ENCODE measurements around the gene GRM8.

GRM8 gene

DNA sequence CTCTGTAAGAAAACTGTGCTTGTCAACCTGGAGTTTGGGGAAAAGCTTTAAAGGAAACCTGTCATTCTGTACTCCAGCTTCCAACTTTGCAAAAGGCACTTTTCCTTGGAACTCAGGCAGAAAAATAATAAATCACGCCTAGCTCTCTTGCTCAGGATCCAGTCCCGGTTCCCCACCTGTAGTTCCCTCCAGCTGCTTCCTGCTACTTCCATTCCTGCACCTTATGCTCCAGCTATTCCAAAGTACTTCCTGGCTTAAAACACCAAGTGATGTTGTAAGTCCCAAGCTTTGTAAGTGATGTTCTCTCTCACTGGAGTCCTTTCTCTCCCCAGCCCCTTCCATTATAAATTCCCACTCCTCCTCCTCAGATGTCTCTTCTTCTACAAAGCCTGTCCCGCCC lies 98.6 kb downstream of the GRM8 start:
- TF ChIP-seq FOXP2 (optimal IDR thresholded peaks at IDR 0.05; ENCODE audit: borderline replicate concordance, extremely low read depth, extremely low read length, insufficient read depth), result no peak
- no peak for TF ChIP-seq POLR2AphosphoS5 (IDR thresholded peaks at IDR 0.05; ENCODE audit: low read depth, low read length)
- no peak for TF ChIP-seq REST (IDR thresholded peaks at IDR 0.05; ENCODE audit: insufficient read depth in 1 of 2, low read depth in 2 of 2, low read length in 2 of 2)
- TF ChIP-seq SIN3A (IDR thresholded peaks at IDR 0.05; ENCODE audit: borderline replicate concordance, insufficient read depth, low read length), result no peak

GRCh38 chr7:127153315-127153714 lies 99.4 kb downstream of the GRM8 start:
- TF ChIP-seq TAF1 (IDR thresholded peaks at IDR 0.05; ENCODE audit: borderline replicate concordance, insufficient read depth, low read length), result no peak
- no peak for TF ChIP-seq POLR2AphosphoS5 (IDR thresholded peaks at IDR 0.05; ENCODE audit: low read depth, low read length)
- no peak for TF ChIP-seq REST (IDR thresholded peaks at IDR 0.05; ENCODE audit: insufficient read depth in 1 of 2, low read depth in 2 of 2, low read length in 2 of 2)
- no peak for TF ChIP-seq FOXP2 (optimal IDR thresholded peaks at IDR 0.05; ENCODE audit: borderline replicate concordance, extremely low read depth, extremely low read length, insufficient read depth)
- no peak for TF ChIP-seq SIN3A (IDR thresholded peaks at IDR 0.05; ENCODE audit: borderline replicate concordance, insufficient read depth, low read length)

- TF ChIP-seq FOXP2 (optimal IDR thresholded peaks at IDR 0.05; ENCODE audit: borderline replicate concordance, extremely low read depth, extremely low read length, insufficient read depth), result no peak
- TF ChIP-seq REST (IDR thresholded peaks at IDR 0.05; ENCODE audit: insufficient read depth in 1 of 2, low read depth in 2 of 2, low read length in 2 of 2), result no peak
- no peak for TF ChIP-seq SIN3A (IDR thresholded peaks at IDR 0.05; ENCODE audit: borderline replicate concordance, insufficient read depth, low read length)
- TF ChIP-seq TAF1 (IDR thresholded peaks at IDR 0.05; ENCODE audit: borderline replicate concordance, insufficient read depth, low read length), result no peak
- TF ChIP-seq POLR2AphosphoS5 (IDR thresholded peaks at IDR 0.05; ENCODE audit: low read depth, low read length), result no peak
Measured at GRCh38 chr7:127152423-127152822, 100.3 kb downstream of the GRM8 start.

- TF ChIP-seq SIN3A (IDR thresholded peaks at IDR 0.05; ENCODE audit: borderline replicate concordance, insufficient read depth, low read length) (no peak), TAF1 (IDR thresholded peaks at IDR 0.05; ENCODE audit: borderline replicate concordance, insufficient read depth, low read length) (no peak), POLR2AphosphoS5 (IDR thresholded peaks at IDR 0.05; ENCODE audit: low read depth, low read length) (no peak), REST (IDR thresholded peaks at IDR 0.05; ENCODE audit: insufficient read depth in 1 of 2, low read depth in 2 of 2, low read length in 2 of 2) (no peak), FOXP2 (optimal IDR thresholded peaks at IDR 0.05; ENCODE audit: borderline replicate concordance, extremely low read depth, extremely low read length, insufficient read depth) (no peak)
Measured at GRCh38 chr7:127151379-127151778, 101.4 kb downstream of the GRM8 start.

DNA sequence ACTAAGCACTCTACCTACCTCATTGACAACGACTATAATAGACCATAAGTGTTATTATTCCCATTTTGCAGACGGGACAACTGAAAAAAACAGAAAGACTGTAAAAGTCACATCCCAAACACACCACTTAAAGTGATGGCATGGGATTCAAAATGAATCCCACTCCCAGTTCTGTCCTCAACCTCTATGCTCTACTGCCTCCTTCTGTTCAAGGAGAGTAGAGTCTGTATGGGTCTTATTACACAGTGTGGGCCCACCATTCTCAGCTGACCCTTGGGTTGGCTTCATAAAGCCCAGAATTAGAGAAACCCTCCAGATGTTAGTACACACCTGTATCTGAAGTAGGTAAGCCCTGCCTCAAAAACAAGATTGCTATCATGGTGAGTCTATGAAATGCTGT lies 102.2 kb downstream of the GRM8 start:
- no peak for TF ChIP-seq POLR2AphosphoS5 (IDR thresholded peaks at IDR 0.05; ENCODE audit: low read depth, low read length)

Measured in PFSK-1 (cell line).